Heart right ventricle (tissue), 16 donors: Measurements from ENCODE around the gene ERVV-1. TPM values are rescaled to one million over a fixed set of nuclear protein-coding genes. Genes with fewer than 3 reads are reported as not detected.

Experiments used
- ATAC-seq, 8 donors: fragments of 200-7000 bp; cut with Tn5 transposase; one replicate each; pipeline ENCODE4 v1.9.1; 2020; ENCODE audit warnings: mild to moderate bottlenecking in 8 of 8, moderate library complexity in 8 of 8, moderate number of reproducible peaks in 1 of 8
- DNase-seq, 2 donors: peaks; one replicate each; pipeline ENCODE4 v3.0.0-alpha.2; 2020
- H3K27ac ChIP-seq, 10 donors: fragments of 200-600 bp; sonication (generic) in 2 of 10; one replicate each; pipeline versions ENCODE4 v1.5.0 to v1.8.0; 2020 to 2022; ENCODE audit warnings: mild to moderate bottlenecking in 3 of 10
- H3K27me3 ChIP-seq, 7 donors: fragments of 200-600 bp; one replicate each; pipeline ENCODE4 v1.8.0; 2021 to 2022; ENCODE audit warnings: mild to moderate bottlenecking in 2 of 7
- H3K36me3 ChIP-seq, 9 donors: fragments of 200-600 bp; sonication (generic) in 1 of 9; one replicate each; pipeline versions ENCODE4 v1.5.0 to v1.8.0; 2020 to 2022; ENCODE audit warnings: mild to moderate bottlenecking in 2 of 9
- H3K4me1 ChIP-seq, 9 donors: fragments of 200-600 bp; sonication (generic) in 1 of 9; one replicate each; pipeline versions ENCODE4 v1.5.0 to v1.8.0; 2020 to 2022; ENCODE audit warnings: mild to moderate bottlenecking in 4 of 9
- H3K4me3 ChIP-seq, 10 donors: fragments of 200-600 bp; sonication (generic) in 2 of 10; one replicate each; pipeline versions ENCODE4 v1.5.0 to v1.8.0; 2020 to 2022; ENCODE audit warnings: mild to moderate bottlenecking in 7 of 10, moderate library complexity in 2 of 10
- H3K9me3 ChIP-seq, 11 donors: fragments of 200-600 bp in 10 of 11; sonication (generic) in 2 of 11; one replicate each; pipeline versions ENCODE4 v1.5.0 to v1.8.0; 2013 to 2022; ENCODE audit warnings: mild to moderate bottlenecking in 2 of 11, control low read depth in 1 of 11, moderate library complexity in 1 of 11
- WGBS, 2 donors: extraction: QIAGEN DNeasy Blood & Tissue Kit; methylation state at CpG; one replicate each; pipeline ENCODE4 v1.1.7; 2013; ENCODE audit warnings: inconsistent platforms in 1 of 2; 5-methylcytosine and 5-hydroxymethylcytosine counted together
- intact Hi-C, 10 donors: fragments of 100-400 bp; cut with DNase I; formaldehyde crosslinking; loops; one replicate each; pipeline versions ENCODE4 v1.11.1 to v1.14.2; 2022
- polyA plus RNA-seq, 2 donors: library from polyadenylated mRNA; stranded (reverse); fragments of 200-250 nt; gene quantifications; one replicate each; pipeline ENCODE4 v1.2.3, GENCODE V29; 2013
- total RNA-seq, 10 donors: library from RNA; stranded (reverse); fragmentation: NEBNext Ultra II Directional in 3 of 10; extraction: Animal tissue kit (Norgen Biotek cat#: 25700) in 3 of 10; gene quantifications; one replicate each; pipeline versions ENCODE4 v1.2.1 to v1.2.4, GENCODE V29; 2021 to 2023
- TF ChIP-seq, protein P1 (sequence below), 9 donors: fragments of 200-600 bp; sonication (generic) in 2 of 9; IDR thresholded peaks; one replicate each; pipeline versions ENCODE4 v1.5.0 to v1.8.0; 2021 to 2022; ENCODE audit warnings: antibody characterized with exemption in 9 of 9, mild to moderate bottlenecking in 5 of 9, moderate library complexity in 1 of 9
- donor health status: Arrhythmogenic right ventricular cardiomyopathy.
- donor health status: ischemic (EF 13 %, LVEDD 7.1; RV severe dilation, severe dysfunction).
- donor health status: healthy with polysubstance abuse.
- donor health status: DM: no; HTN: yes; CAD: no.
- donor health status: DM: no; HTN: no; CAD: no.
- donor health status: ischemic (EF 25% LVEDD 6.9; RV normal size, moderate dysfunction).
- donor health status: ischemic (EF 25% LVEDD 5.7; RV mildly dilated, moderate dysfunction).
- donor health status: healthy.
- donor health status: DM: yes; HTN: yes; CAD: no.
- donor health status: Ischemic cardiomyopathy.
- donor health status: ischemic (EF 35%, LVEDD 5.7; RV mildly dilated, moderate dysfunction).
- donor health status: nonischemic (EF 11% LVEDD 7.7; RV severe dilation, severe dysfunction).
- donor health status: DM: yes; HTN: yes; CAD: no.
- donor health status: PGD.
- donor health status: ischemic (EF 29% LVEDD 5.4; RV normal size, mild dysfunction).
- donor health status: nonischemic (EF 23%, LVEDD 6.1; RV moderate dilation, normal function).

ERVV-1 gene
- total and polyA plus RNA-seq, 12 donors = 0.03 to 0.19 TPM; not detected in 10

DNA sequence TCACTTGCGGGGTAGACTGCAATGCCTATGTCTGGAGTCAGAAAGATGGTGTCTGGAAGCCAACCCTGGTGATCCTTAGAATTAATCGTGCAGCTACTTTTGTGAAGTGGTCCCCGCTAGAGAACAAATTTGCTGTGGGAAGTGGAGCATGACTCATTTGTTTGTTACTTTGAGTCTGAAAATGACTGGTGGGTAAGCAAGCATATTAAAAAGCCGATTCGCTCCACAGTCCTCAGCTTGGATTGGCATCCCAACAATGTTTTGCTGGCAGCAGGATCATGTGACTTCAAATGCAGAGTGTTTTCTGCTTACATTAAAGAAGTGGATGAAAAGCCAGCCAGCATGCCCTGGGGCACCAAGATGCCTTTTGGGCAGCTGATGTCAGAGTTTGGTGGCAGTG, 9.5 kb upstream of the ERVV-1 start:
- Histone ChIP-seq H3K9me3 (peaks cover 0 to 10% (median 0%) of the 10 kb centered on the region in 11 donors), H3K27me3 (peaks cover 0 to 2% (median 0%) of the 10 kb centered on the region in 7 donors), H3K27ac (no peak overlapping the region), H3K4me1 (no peaks in the 10 kb centered on the region), H3K4me3 (no peak overlapping the region), H3K36me3 (no peaks in the 10 kb centered on the region)
- ATAC-seq (no peak), DNase-seq (no peak)
- WGBS, 2 donors = 61 to 88% methylated on average over 5 of the region's 5 CpGs
- intact Hi-C loops = no loop called here
- TF ChIP-seq, protein P1, sequence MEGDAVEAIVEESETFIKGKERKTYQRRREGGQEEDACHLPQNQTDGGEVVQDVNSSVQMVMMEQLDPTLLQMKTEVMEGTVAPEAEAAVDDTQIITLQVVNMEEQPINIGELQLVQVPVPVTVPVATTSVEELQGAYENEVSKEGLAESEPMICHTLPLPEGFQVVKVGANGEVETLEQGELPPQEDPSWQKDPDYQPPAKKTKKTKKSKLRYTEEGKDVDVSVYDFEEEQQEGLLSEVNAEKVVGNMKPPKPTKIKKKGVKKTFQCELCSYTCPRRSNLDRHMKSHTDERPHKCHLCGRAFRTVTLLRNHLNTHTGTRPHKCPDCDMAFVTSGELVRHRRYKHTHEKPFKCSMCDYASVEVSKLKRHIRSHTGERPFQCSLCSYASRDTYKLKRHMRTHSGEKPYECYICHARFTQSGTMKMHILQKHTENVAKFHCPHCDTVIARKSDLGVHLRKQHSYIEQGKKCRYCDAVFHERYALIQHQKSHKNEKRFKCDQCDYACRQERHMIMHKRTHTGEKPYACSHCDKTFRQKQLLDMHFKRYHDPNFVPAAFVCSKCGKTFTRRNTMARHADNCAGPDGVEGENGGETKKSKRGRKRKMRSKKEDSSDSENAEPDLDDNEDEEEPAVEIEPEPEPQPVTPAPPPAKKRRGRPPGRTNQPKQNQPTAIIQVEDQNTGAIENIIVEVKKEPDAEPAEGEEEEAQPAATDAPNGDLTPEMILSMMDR (IDR thresholded peaks at IDR 0.05) = no peak

DNA sequence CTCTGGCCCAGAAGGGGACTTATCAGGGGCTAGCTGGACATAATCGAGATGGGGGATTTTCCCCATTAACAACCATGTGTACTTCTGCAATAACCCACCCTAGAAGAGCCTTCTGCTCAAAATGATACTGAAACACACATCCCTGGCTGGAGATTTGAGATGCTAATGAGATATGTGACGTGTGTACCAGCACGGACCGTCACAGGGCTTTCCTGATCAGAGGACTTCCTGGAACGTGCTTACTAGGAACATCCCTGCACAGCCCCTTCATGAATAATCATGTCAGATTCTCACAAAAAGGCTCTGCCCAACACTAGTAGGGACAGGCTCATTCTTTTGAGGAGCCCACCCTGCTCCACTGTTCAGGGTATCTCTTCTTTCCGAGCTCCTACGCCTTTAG, 6.5 kb upstream of the ERVV-1 start:
- H3K36me3 ChIP-seq = no peaks in the 10 kb centered on the region
- TF ChIP-seq, protein P1 (IDR thresholded peaks at IDR 0.05) = no peak
- WGBS, 2 donors = 32 to 63% methylated on average over 7 of the region's 7 CpGs
- H3K27ac ChIP-seq = peak overlapping the region in 1 of 10 donors; percentile 36
- peaks cover 0 to 27% (median 4%) of the 10 kb centered on the region in 7 donors for H3K27me3 ChIP-seq
- DNase-seq (no peak), ATAC-seq (peak in 3 of 8 donors; percentile 31 to 75 (median 53))
- intact Hi-C loops = no loop called here
- H3K9me3 ChIP-seq = peaks cover 0 to 15% (median 0%) of the 10 kb centered on the region in 11 donors
- no peaks in the 10 kb centered on the region for H3K4me1 ChIP-seq
- H3K4me3 ChIP-seq = peak overlapping the region in 3 of 10 donors; percentile 10 to 41 (median 25)

DNA sequence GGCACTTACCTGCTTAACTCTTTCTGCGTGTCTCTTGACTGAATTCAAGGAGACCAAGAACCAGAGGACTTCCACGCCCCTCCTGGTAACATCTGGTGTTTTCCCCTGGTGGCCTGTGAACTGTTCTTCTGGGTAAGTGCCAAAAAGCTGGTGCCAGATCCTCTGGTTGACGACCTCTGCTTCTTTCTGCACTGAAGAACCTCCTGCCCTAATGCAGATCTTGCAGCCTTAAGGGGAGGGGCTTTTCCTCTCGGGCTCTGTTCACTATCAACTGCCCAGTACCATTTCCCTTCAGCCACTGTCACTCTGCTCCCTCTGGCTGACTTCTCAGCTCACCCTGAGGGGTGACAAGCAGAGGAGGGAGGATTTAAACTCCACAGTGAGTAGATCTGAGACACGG, 6.1 kb upstream of the ERVV-1 start:
- DNase-seq = no peak
- H3K36me3 ChIP-seq = no peaks in the 10 kb centered on the region
- H3K9me3 ChIP-seq = peaks cover 0 to 15% (median 0%) of the 10 kb centered on the region in 11 donors
- intact Hi-C loops = no loop called here
- H3K27me3 ChIP-seq = peaks cover 0 to 28% (median 4%) of the 10 kb centered on the region in 7 donors
- TF ChIP-seq, protein P1 (IDR thresholded peaks at IDR 0.05) = no peak
- H3K4me3 ChIP-seq = peak overlapping the region in 5 of 10 donors; percentile 1 to 41 (median 10)
- peak overlapping the region in 3 of 10 donors; percentile 9 to 36 (median 15) for H3K27ac ChIP-seq
- peak in 3 of 8 donors; percentile 39 to 58 (median 50) for ATAC-seq
- H3K4me1 ChIP-seq = no peaks in the 10 kb centered on the region
- WGBS, 2 donors = 28 to 32% methylated on average over 5 of the region's 5 CpGs

DNA sequence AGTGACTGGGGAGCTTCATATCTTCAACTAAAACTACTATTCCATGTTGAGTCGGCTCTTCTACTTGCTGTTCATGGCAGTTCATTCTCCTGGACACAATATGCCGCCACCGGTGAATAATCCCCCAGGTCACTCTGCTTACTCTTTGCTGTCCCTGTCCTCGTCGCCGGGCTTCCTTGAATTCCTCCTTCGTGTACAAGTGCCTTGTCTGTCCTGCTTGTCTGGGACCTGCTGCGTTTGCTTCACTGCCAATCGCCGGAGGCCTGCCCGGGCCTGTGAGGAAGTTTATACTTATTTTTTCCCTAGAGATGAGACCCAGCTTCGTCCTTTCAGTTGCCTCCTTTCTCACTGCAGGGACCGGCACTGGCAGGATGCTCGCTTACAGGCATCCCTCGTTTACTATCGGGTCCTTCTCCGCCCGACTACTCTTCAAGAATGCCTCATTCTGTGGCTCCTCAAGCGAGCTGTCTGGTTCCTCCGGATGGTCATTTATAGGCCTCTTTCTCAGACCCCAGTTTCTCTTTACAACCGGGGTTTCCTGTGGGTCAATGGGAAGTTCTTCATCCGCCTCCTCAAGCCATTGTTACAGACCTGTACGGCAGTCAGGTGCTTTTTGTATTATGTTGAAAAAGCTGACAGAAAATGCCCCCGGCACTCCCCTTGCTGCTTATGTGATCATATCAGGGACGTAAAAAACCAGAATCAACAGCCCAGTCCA, 5.5 kb upstream of the ERVV-1 start:
- H3K27ac ChIP-seq = peak overlapping the region in 4 of 10 donors; percentile 9 to 36 (median 20)
- DNase-seq (no peak), ATAC-seq (peak in 2 of 8 donors; percentile 42 to 66)
- peak overlapping the region in 4 of 10 donors; percentile 1 to 41 (median 15) for H3K4me3 ChIP-seq
- 60 to 75% methylated on average over 25 of the region's 25 CpGs for WGBS, 2 donors
- TF ChIP-seq, protein P1 (IDR thresholded peaks at IDR 0.05) = no peak
- H3K27me3 ChIP-seq = peaks cover 0 to 28% (median 4%) of the 10 kb centered on the region in 7 donors
- no peaks in the 10 kb centered on the region for H3K36me3 ChIP-seq
- H3K9me3 ChIP-seq = peaks cover 0 to 15% (median 0%) of the 10 kb centered on the region in 11 donors
- intact Hi-C loops = no loop called here
- H3K4me1 ChIP-seq = no peaks in the 10 kb centered on the region
